GM12891 (cell line): Measurements from ENCODE around the gene EGFR.

Experiments
- POLR2A ChIP-seq: IDR thresholded peaks from 2 replicates; pipeline ENCODE4 v1.6.1; 2011; ENCODE audit warnings: low read depth, low read length, control low read depth
- POLR2AphosphoS5 ChIP-seq: IDR thresholded peaks from 2 replicates; pipeline ENCODE4 v1.6.1; 2011; ENCODE audit warnings: low read depth, low read length, control low read depth
- POU2F2 ChIP-seq: IDR thresholded peaks from 2 replicates; pipeline ENCODE4 v1.6.1; 2011; ENCODE audit warnings: low read depth, mild to moderate bottlenecking, control low read depth, low read length, moderate library complexity
- SPI1 ChIP-seq: IDR thresholded peaks from 2 replicates; pipeline ENCODE4 v1.6.1; 2011; ENCODE audit warnings: low read depth, low read length, control low read depth
- TAF1 ChIP-seq: IDR thresholded peaks from 2 replicates; pipeline ENCODE4 v1.6.1; 2011; ENCODE audit warnings: low read depth, low read length, control low read depth

DNA sequence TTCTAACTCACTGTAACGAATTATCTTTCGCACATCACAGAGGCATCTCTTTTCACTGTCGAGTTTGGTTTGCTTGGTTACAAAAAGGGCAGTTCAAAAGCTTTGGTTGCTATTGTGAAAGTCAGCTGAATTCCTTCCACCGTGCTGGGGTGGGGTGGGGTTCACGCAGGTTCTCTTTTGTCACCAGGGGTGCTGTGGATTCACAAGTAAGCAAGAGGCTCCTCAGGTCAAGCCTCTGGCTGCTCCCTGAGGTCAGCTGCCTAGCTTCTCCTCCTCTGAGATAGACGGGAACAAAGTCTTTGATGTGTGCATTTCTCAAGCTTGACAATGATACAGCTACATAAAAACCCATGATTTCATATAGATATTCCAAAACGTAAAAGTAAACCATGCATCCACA, 47.7 kb downstream of the EGFR start:
- TF ChIP-seq POLR2A, result no peak
- TF ChIP-seq SPI1, result no peak
- no peak for TF ChIP-seq POU2F2
- TF ChIP-seq TAF1, result no peak
- TF ChIP-seq POLR2AphosphoS5, result no peak
